ENCODE data around the gene SLC38A3. TPM values are rescaled to one million over a fixed set of nuclear protein-coding genes. Genes with fewer than 3 reads are reported as not detected.

SLC38A3 gene
- total RNA-seq, 3 donors from 2014 or later: 0.08 to 0.52 TPM; not detected in 1

GRCh38 chr3:50174947-50175524, 30.0 kb upstream of the SLC38A3 start:
- no peak for ATAC-seq
- no peak for DNase-seq
- Mint-ChIP-seq H3K4me3 (no peak overlapping the region), H3K4me1 (ENCODE audit: low read depth) (peaks cover 2% of the 10 kb centered on the region), H3K36me3 (ENCODE audit: insufficient read depth) (no peaks in the 10 kb centered on the region), H3K9me3 (no peaks in the 10 kb centered on the region), H3K27me3 (ENCODE audit: low read depth) (peaks cover 2% of the 10 kb centered on the region)

GRCh38 chr3:50177346-50177745, 27.7 kb upstream of the SLC38A3 start:
- no peaks in the 10 kb centered on the region for H3K9me3 Mint-ChIP-seq
- no peaks in the 10 kb centered on the region for H3K36me3 Mint-ChIP-seq (ENCODE audit: insufficient read depth)
- peaks cover 2% of the 10 kb centered on the region for H3K27me3 Mint-ChIP-seq (ENCODE audit: low read depth)
- H3K4me3 Mint-ChIP-seq: no peak overlapping the region
- peaks cover 2% of the 10 kb centered on the region for H3K4me1 Mint-ChIP-seq (ENCODE audit: low read depth)
- DNase-seq: no peak
- ATAC-seq: no peak

GRCh38 chr3:50179710-50180109, 25.4 kb upstream of the SLC38A3 start:
- DNase-seq (no peak), ATAC-seq (no peak)
- Mint-ChIP-seq H3K4me1 (ENCODE audit: low read depth) (no peaks in the 10 kb centered on the region), H3K4me3 (no peak overlapping the region), H3K9me3 (no peaks in the 10 kb centered on the region), H3K36me3 (ENCODE audit: insufficient read depth) (no peaks in the 10 kb centered on the region), H3K27me3 (ENCODE audit: low read depth) (peaks cover 2% of the 10 kb centered on the region)

GRCh38 chr3:50181985-50182384, 23.1 kb upstream of the SLC38A3 start:
- H3K9me3 Mint-ChIP-seq: no peaks in the 10 kb centered on the region
- H3K4me1 Mint-ChIP-seq (ENCODE audit: low read depth): no peaks in the 10 kb centered on the region
- no peaks in the 10 kb centered on the region for H3K27me3 Mint-ChIP-seq (ENCODE audit: low read depth)
- no peaks in the 10 kb centered on the region for H3K36me3 Mint-ChIP-seq (ENCODE audit: insufficient read depth)
- no peak overlapping the region for H3K4me3 Mint-ChIP-seq
- ATAC-seq: no peak
- no peak for DNase-seq

- H3K36me3 Mint-ChIP-seq (ENCODE audit: insufficient read depth): no peaks in the 10 kb centered on the region
- DNase-seq: no peak
- no peaks in the 10 kb centered on the region for H3K27me3 Mint-ChIP-seq (ENCODE audit: low read depth)
- no peaks in the 10 kb centered on the region for H3K9me3 Mint-ChIP-seq
- ATAC-seq: no peak
- no peaks in the 10 kb centered on the region for H3K4me1 Mint-ChIP-seq (ENCODE audit: low read depth)
- H3K4me3 Mint-ChIP-seq: no peak overlapping the region
Observed at GRCh38 chr3:50182533-50183099, 22.5 kb upstream of the SLC38A3 start.

- DNase-seq: no peak
- Mint-ChIP-seq H3K4me1 (ENCODE audit: low read depth) (no peaks in the 10 kb centered on the region), H3K36me3 (ENCODE audit: insufficient read depth) (no peaks in the 10 kb centered on the region), H3K9me3 (no peaks in the 10 kb centered on the region), H3K4me3 (no peak overlapping the region), H3K27me3 (ENCODE audit: low read depth) (no peaks in the 10 kb centered on the region)
- ATAC-seq: no peak
Observed at GRCh38 chr3:50183755-50184154, 21.3 kb upstream of the SLC38A3 start.

GRCh38 chr3:50184242-50184978, 20.7 kb upstream of the SLC38A3 start:
- H3K4me3 Mint-ChIP-seq: no peak overlapping the region
- H3K9me3 Mint-ChIP-seq: no peaks in the 10 kb centered on the region
- no peaks in the 10 kb centered on the region for H3K4me1 Mint-ChIP-seq (ENCODE audit: low read depth)
- no peaks in the 10 kb centered on the region for H3K27me3 Mint-ChIP-seq (ENCODE audit: low read depth)
- DNase-seq (no peak), ATAC-seq (no peak)
- no peaks in the 10 kb centered on the region for H3K36me3 Mint-ChIP-seq (ENCODE audit: insufficient read depth)

GRCh38 chr3:50185230-50185629, 19.8 kb upstream of the SLC38A3 start:
- DNase-seq: no peak
- H3K36me3 Mint-ChIP-seq (ENCODE audit: insufficient read depth): no peaks in the 10 kb centered on the region
- no peaks in the 10 kb centered on the region for H3K27me3 Mint-ChIP-seq (ENCODE audit: low read depth)
- ATAC-seq: no peak
- H3K9me3 Mint-ChIP-seq: no peaks in the 10 kb centered on the region
- no peaks in the 10 kb centered on the region for H3K4me1 Mint-ChIP-seq (ENCODE audit: low read depth)
- no peak overlapping the region for H3K4me3 Mint-ChIP-seq

GRCh38 chr3:50186096-50186495, 19.0 kb upstream of the SLC38A3 start:
- ATAC-seq (no peak), DNase-seq (no peak)
- H3K9me3 Mint-ChIP-seq: no peaks in the 10 kb centered on the region
- no peaks in the 10 kb centered on the region for H3K4me1 Mint-ChIP-seq (ENCODE audit: low read depth)
- no peak overlapping the region for H3K4me3 Mint-ChIP-seq
- H3K27me3 Mint-ChIP-seq (ENCODE audit: low read depth): no peaks in the 10 kb centered on the region
- H3K36me3 Mint-ChIP-seq (ENCODE audit: insufficient read depth): no peaks in the 10 kb centered on the region

- Mint-ChIP-seq H3K4me3 (no peak overlapping the region), H3K9me3 (no peaks in the 10 kb centered on the region), H3K4me1 (ENCODE audit: low read depth) (peaks cover 2% of the 10 kb centered on the region), H3K27me3 (ENCODE audit: low read depth) (peaks cover 3% of the 10 kb centered on the region), H3K36me3 (ENCODE audit: insufficient read depth) (no peaks in the 10 kb centered on the region)
- no peak for DNase-seq
- ATAC-seq: no peak
Observed at GRCh38 chr3:50187750-50188149, 17.3 kb upstream of the SLC38A3 start.

- DNase-seq (no peak), ATAC-seq (peak; percentile 28 to 37)
- Mint-ChIP-seq H3K4me1 (ENCODE audit: low read depth) (peaks cover 4% of the 10 kb centered on the region), H3K27me3 (ENCODE audit: low read depth) (peaks cover 6% of the 10 kb centered on the region), H3K4me3 (no peak overlapping the region), H3K36me3 (ENCODE audit: insufficient read depth) (no peaks in the 10 kb centered on the region), H3K9me3 (no peaks in the 10 kb centered on the region)
Observed at GRCh38 chr3:50189274-50189673, 15.8 kb upstream of the SLC38A3 start.

- H3K4me3 Mint-ChIP-seq: no peak overlapping the region
- no peak for DNase-seq
- peaks cover 8% of the 10 kb centered on the region for H3K4me1 Mint-ChIP-seq (ENCODE audit: low read depth)
- H3K9me3 Mint-ChIP-seq: no peaks in the 10 kb centered on the region
- no peak for ATAC-seq
- peaks cover 6% of the 10 kb centered on the region for H3K27me3 Mint-ChIP-seq (ENCODE audit: low read depth)
- no peaks in the 10 kb centered on the region for H3K36me3 Mint-ChIP-seq (ENCODE audit: insufficient read depth)
Observed at GRCh38 chr3:50189989-50190388, 15.1 kb upstream of the SLC38A3 start.

- ATAC-seq (no peak), DNase-seq (no peak)
- H3K4me3 Mint-ChIP-seq: no peak within 1 kb of the TSS
- H3K27me3 Mint-ChIP-seq (ENCODE audit: low read depth): peaks cover 8% of the 10 kb centered on the region
- H3K9me3 Mint-ChIP-seq: no peaks in the 10 kb centered on the region
- H3K36me3 Mint-ChIP-seq (ENCODE audit: insufficient read depth): no peaks in the 10 kb centered on the region
- H3K4me1 Mint-ChIP-seq (ENCODE audit: low read depth): peaks cover 8% of the 10 kb centered on the region
Observed at GRCh38 chr3:50190936-50191660, 14.0 kb upstream of the SLC38A3 start, which contains the start of gene GNAT1. Gene GNAT1 (plus strand): TSS chr3:50191610. CDS start chr3:50191726, 116 bp downstream.

- no peak overlapping the region for H3K4me3 Mint-ChIP-seq
Observed at GRCh38 chr3:50192124-50192523, 12.9 kb upstream of the SLC38A3 start.

More at GRCh38 chr3:50192124-50192523, 12.9 kb upstream of the SLC38A3 start:
- Mint-ChIP-seq H3K9me3 (no peaks in the 10 kb centered on the region), H3K4me1 (ENCODE audit: low read depth) (peaks cover 8% of the 10 kb centered on the region), H3K27me3 (ENCODE audit: low read depth) (peaks cover 8% of the 10 kb centered on the region), H3K36me3 (ENCODE audit: insufficient read depth) (no peaks in the 10 kb centered on the region)
- ATAC-seq: no peak
- DNase-seq: no peak
